ENCODE data around the gene MAGIX.

Gene MAGIX

GRCh38 chrX:49204709-49205108 is 42.2 kb downstream of the MAGIX start:
- H3K4me1 ChIP-seq (ENCODE audit: insufficient read depth, poor library complexity, severe bottlenecking): no peaks in the 10 kb centered on the region
- no peaks in the 10 kb centered on the region for H3K36me3 ChIP-seq (ENCODE audit: low read depth)
- ATAC-seq (ENCODE audit: low read depth) (no peak), DNase-seq (ENCODE audit: low spot score) (no peak)
- H3K9me3 ChIP-seq (ENCODE audit: severe bottlenecking): no peaks in the 10 kb centered on the region
- TF ChIP-seq, protein P1, sequence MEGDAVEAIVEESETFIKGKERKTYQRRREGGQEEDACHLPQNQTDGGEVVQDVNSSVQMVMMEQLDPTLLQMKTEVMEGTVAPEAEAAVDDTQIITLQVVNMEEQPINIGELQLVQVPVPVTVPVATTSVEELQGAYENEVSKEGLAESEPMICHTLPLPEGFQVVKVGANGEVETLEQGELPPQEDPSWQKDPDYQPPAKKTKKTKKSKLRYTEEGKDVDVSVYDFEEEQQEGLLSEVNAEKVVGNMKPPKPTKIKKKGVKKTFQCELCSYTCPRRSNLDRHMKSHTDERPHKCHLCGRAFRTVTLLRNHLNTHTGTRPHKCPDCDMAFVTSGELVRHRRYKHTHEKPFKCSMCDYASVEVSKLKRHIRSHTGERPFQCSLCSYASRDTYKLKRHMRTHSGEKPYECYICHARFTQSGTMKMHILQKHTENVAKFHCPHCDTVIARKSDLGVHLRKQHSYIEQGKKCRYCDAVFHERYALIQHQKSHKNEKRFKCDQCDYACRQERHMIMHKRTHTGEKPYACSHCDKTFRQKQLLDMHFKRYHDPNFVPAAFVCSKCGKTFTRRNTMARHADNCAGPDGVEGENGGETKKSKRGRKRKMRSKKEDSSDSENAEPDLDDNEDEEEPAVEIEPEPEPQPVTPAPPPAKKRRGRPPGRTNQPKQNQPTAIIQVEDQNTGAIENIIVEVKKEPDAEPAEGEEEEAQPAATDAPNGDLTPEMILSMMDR (IDR thresholded peaks at IDR 0.05; ENCODE audit: poor library complexity, severe bottlenecking): no peak
- no peaks in the 10 kb centered on the region for H3K27me3 ChIP-seq (ENCODE audit: insufficient read depth, poor library complexity, severe bottlenecking)
- H3K4me3 ChIP-seq (ENCODE audit: severe bottlenecking): no peak overlapping the region
- H3K27ac ChIP-seq (ENCODE audit: poor library complexity, severe bottlenecking): no peak overlapping the region

DNA sequence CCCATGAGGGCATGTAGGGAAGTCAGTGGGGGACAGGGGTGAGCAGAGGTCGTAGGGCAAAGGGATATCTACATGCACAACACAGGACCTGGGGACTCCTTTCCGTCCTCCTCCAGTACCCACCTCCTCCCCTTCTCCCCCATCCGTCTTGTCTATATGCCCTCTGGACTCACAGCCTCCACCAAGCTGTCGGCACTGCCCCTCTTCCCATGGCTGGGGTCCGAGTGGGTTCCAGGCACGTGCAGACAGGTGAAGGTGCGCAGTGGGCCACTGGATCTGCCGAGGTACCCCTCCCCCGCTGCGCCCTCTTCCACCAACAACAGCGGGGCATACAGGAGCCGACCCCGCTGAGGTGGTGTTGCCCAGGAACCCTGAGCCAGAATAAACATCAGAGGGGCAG is 42.9 kb downstream of the MAGIX start:
- no peaks in the 10 kb centered on the region for H3K36me3 ChIP-seq (ENCODE audit: low read depth)
- H3K27ac ChIP-seq (ENCODE audit: poor library complexity, severe bottlenecking): no peak overlapping the region
- TF ChIP-seq, protein P1 (IDR thresholded peaks at IDR 0.05; ENCODE audit: poor library complexity, severe bottlenecking): no peak
- no peak for DNase-seq (ENCODE audit: low spot score)
- no peak overlapping the region for H3K4me3 ChIP-seq (ENCODE audit: severe bottlenecking)
- no peaks in the 10 kb centered on the region for H3K4me1 ChIP-seq (ENCODE audit: insufficient read depth, poor library complexity, severe bottlenecking)
- no peak for ATAC-seq (ENCODE audit: low read depth)
- no peaks in the 10 kb centered on the region for H3K9me3 ChIP-seq (ENCODE audit: severe bottlenecking)
- H3K27me3 ChIP-seq (ENCODE audit: insufficient read depth, poor library complexity, severe bottlenecking): no peaks in the 10 kb centered on the region

DNA sequence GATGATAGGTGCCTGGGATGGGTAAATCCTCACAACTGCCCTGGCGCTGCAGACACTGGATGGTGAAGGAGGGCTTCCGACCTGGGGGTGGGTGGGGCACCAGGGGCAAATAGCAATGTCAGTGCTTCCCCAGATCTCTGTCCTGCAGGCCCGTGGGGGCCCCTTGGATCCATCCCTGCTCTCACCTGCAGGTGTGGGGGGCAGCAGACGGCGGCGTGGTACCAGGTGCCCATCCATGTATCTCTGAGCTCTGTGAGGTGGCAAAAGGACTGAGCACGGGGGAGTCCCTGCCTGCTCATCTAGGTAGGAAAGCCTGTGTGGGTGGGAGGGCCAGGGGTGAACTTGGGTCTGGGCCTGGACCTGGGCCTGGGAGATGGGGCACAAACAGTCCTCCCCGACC is 44.0 kb downstream of the MAGIX start:
- TF ChIP-seq, protein P1 (IDR thresholded peaks at IDR 0.05; ENCODE audit: poor library complexity, severe bottlenecking): no peak
- DNase-seq (ENCODE audit: low spot score): no peak
- no peak for ATAC-seq (ENCODE audit: low read depth)

DNA sequence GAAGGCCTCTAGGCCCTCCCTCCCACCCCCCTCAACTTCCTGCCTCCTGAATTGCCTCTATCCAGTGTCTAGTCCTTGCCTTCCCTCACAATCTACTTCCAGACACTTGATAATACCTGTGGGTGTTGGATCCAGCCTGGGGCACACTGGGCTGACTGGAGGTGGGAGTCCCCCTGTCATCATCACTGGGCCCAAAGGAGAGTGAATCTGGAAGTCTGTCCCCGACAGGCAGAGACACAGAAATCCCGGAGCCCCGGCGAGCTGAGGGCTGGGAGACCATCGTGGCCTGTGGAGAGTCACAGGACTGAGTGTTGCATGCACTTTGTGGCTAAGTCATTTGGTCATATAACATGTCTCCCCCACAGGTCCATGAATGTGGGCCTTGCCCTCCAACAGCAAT is 45.8 kb downstream of the MAGIX start:
- Histone ChIP-seq H3K27me3 (ENCODE audit: insufficient read depth, poor library complexity, severe bottlenecking) (no peaks in the 10 kb centered on the region), H3K4me1 (ENCODE audit: insufficient read depth, poor library complexity, severe bottlenecking) (no peaks in the 10 kb centered on the region), H3K36me3 (ENCODE audit: low read depth) (no peaks in the 10 kb centered on the region), H3K4me3 (ENCODE audit: severe bottlenecking) (no peak overlapping the region), H3K27ac (ENCODE audit: poor library complexity, severe bottlenecking) (no peak overlapping the region), H3K9me3 (ENCODE audit: severe bottlenecking) (no peaks in the 10 kb centered on the region)
- DNase-seq (ENCODE audit: low spot score) (no peak), ATAC-seq (ENCODE audit: low read depth) (no peak)
- TF ChIP-seq, protein P1 (IDR thresholded peaks at IDR 0.05; ENCODE audit: poor library complexity, severe bottlenecking): no peak

More for the DNA sequence above, 44.0 kb downstream of the MAGIX start:
- no peaks in the 10 kb centered on the region for H3K9me3 ChIP-seq (ENCODE audit: severe bottlenecking)
- no peak overlapping the region for H3K4me3 ChIP-seq (ENCODE audit: severe bottlenecking)
- no peaks in the 10 kb centered on the region for H3K27me3 ChIP-seq (ENCODE audit: insufficient read depth, poor library complexity, severe bottlenecking)
- H3K27ac ChIP-seq (ENCODE audit: poor library complexity, severe bottlenecking): no peak overlapping the region
- H3K4me1 ChIP-seq (ENCODE audit: insufficient read depth, poor library complexity, severe bottlenecking): no peaks in the 10 kb centered on the region
- H3K36me3 ChIP-seq (ENCODE audit: low read depth): no peaks in the 10 kb centered on the region

- TF ChIP-seq, protein P1 (IDR thresholded peaks at IDR 0.05; ENCODE audit: poor library complexity, severe bottlenecking): no peak
- DNase-seq (ENCODE audit: low spot score) (no peak), ATAC-seq (ENCODE audit: low read depth) (no peak)
- no peaks in the 10 kb centered on the region for H3K9me3 ChIP-seq (ENCODE audit: severe bottlenecking)
- no peaks in the 10 kb centered on the region for H3K36me3 ChIP-seq (ENCODE audit: low read depth)
- H3K27ac ChIP-seq (ENCODE audit: poor library complexity, severe bottlenecking): no peak overlapping the region
- H3K4me3 ChIP-seq (ENCODE audit: severe bottlenecking): no peak overlapping the region
- no peaks in the 10 kb centered on the region for H3K4me1 ChIP-seq (ENCODE audit: insufficient read depth, poor library complexity, severe bottlenecking)
- no peaks in the 10 kb centered on the region for H3K27me3 ChIP-seq (ENCODE audit: insufficient read depth, poor library complexity, severe bottlenecking)
These were observed 47.1 kb downstream of the MAGIX start for GRCh38 chrX:49209434-49210251.

Measured in RWPE2 (cell line).